Activated CD8-positive, alpha-beta T cell treated with anti-CD3 and anti-CD28 coated beads for 36 hours (primary cell): ENCODE data around the gene ANKH. TPM values are rescaled to one million over a fixed set of nuclear protein-coding genes. Genes with fewer than 3 reads are reported as not detected.
A peak's percentile ranks its signal among the peaks of the same experiment; 100 is the strongest.
"Not testable (repeated sequence)": the region's sequence is repeated elsewhere in the genome, so short reads cannot be mapped to it uniquely, and the experiment has no call there.

Experiments
- ATAC-seq: fragments of 200-7000 bp; cut with Tn5 transposase; one replicate; pipeline ENCODE4 v1.10.0; 2021; ENCODE audit warnings: mild to moderate bottlenecking, moderate library complexity
- CTCF ChIA-PET: fragments of 350-600 bp; sonication (Branson Sonifier 250); formaldehyde crosslinking; loops from one replicate; lab custom pipeline; 2021; ENCODE audit warnings: antibody characterized with exemption; lab: Charles Lee
- POLR2A ChIA-PET: fragments of 350-600 bp; sonication (Branson Sonifier 250); formaldehyde crosslinking; loops from one replicate; lab custom pipeline; 2021; ENCODE audit warnings: antibody characterized with exemption; lab: Charles Lee
- DNase-seq: peaks from one replicate; pipeline ENCODE4 v3.0.0-alpha.2; 2020
- H3K27ac Mint-ChIP-seq: one replicate; pipeline ENCODE4 v1.8.0; 2021; ENCODE audit warnings: mild to moderate bottlenecking, mixed read lengths
- H3K27me3 Mint-ChIP-seq: one replicate; pipeline ENCODE4 v1.8.0; 2021; ENCODE audit warnings: mixed read lengths
- H3K36me3 Mint-ChIP-seq: one replicate; pipeline ENCODE4 v1.8.0; 2021; ENCODE audit warnings: low read depth, mixed read lengths
- H3K4me1 Mint-ChIP-seq: one replicate; pipeline ENCODE4 v1.8.0; 2021; ENCODE audit warnings: low read depth, mixed read lengths
- H3K4me3 Mint-ChIP-seq: one replicate; pipeline ENCODE4 v1.8.0; 2021; ENCODE audit warnings: mild to moderate bottlenecking, moderate library complexity, mixed read lengths
- H3K9me3 Mint-ChIP-seq: one replicate; pipeline ENCODE4 v1.8.0; 2021; ENCODE audit warnings: mixed read lengths
- CTCF ChIP-seq: fragments of 200-600 bp; IDR thresholded peaks from one replicate; pipeline ENCODE4 v1.8.0; 2022; ENCODE audit warnings: antibody characterized with exemption, mild to moderate bottlenecking
- intact Hi-C: fragments of 100-400 bp; cut with micrococcal nuclease; formaldehyde crosslinking; loops from one replicate; pipeline ENCODE4 v1.10.0; 2022
- total RNA-seq, 2 experiments: library from RNA; stranded (reverse); gene quantifications; one replicate each; pipeline ENCODE4 v1.2.3, GENCODE V29; 2021

ANKH gene
- total RNA-seq, 2 experiments from 2014 or later = 85.4 to 87.2 TPM

- CTCF ChIA-PET = interaction anchor here (1.0 to 1.3 kb wide), 2 partner anchors 64 to 152 kb away, joined by 3 to 5 read pairs; no protein-coding TSS in a partner anchor
- Mint-ChIP-seq H3K9me3 (no peaks in the 10 kb centered on the region), H3K4me3 (no peak overlapping the region), H3K27ac (no peak overlapping the region), H3K4me1 (no peaks in the 10 kb centered on the region), H3K27me3 (peaks cover 5% of the 10 kb centered on the region), H3K36me3 (no peaks in the 10 kb centered on the region)
- intact Hi-C loops = no loop called here
- DNase-seq = no peak
- TF ChIP-seq CTCF = no peak
- POLR2A ChIA-PET = no interaction called here
- ATAC-seq = no peak
Measured at GRCh38 chr5:14879937-14880589, 8.5 kb upstream of the ANKH start.

- no peak for TF ChIP-seq CTCF
- intact Hi-C loops = no loop called here
- Mint-ChIP-seq H3K4me1 (peaks cover 1% of the 10 kb centered on the region), H3K27ac (no peak overlapping the region), H3K9me3 (no peaks in the 10 kb centered on the region), H3K27me3 (peaks cover 5% of the 10 kb centered on the region), H3K36me3 (no peaks in the 10 kb centered on the region), H3K4me3 (no peak overlapping the region)
- DNase-seq (no peak), ATAC-seq (no peak)
- CTCF ChIA-PET = interaction anchor here (1.0 to 1.3 kb wide), 2 partner anchors 63 to 152 kb away, joined by 3 to 5 read pairs; no protein-coding TSS in a partner anchor
- POLR2A ChIA-PET = no interaction called here
Measured at GRCh38 chr5:14879393-14879792, 7.8 kb upstream of the ANKH start.

GRCh38 chr5:14878192-14878591, 6.6 kb upstream of the ANKH start:
- intact Hi-C loops, H3K4me1 Mint-ChIP-seq, H3K27ac Mint-ChIP-seq, DNase-seq, H3K36me3 Mint-ChIP-seq, H3K9me3 Mint-ChIP-seq, H3K4me3 Mint-ChIP-seq, POLR2A ChIA-PET, H3K27me3 Mint-ChIP-seq, ATAC-seq: not testable (repeated sequence)
- CTCF ChIA-PET = interaction anchor here (0.8 kb wide), 1 partner anchor 115 kb away, joined by 3 read pairs; no protein-coding TSS in a partner anchor

- no peaks in the 10 kb centered on the region for H3K9me3 Mint-ChIP-seq
- H3K4me3 Mint-ChIP-seq = no peak overlapping the region
- ChIA-PET CTCF (interaction anchor here (1.3 kb wide), 1 partner anchor 149 kb away, joined by 4 read pairs; no protein-coding TSS in a partner anchor), POLR2A (no interaction called here)
- peaks cover 6% of the 10 kb centered on the region for H3K4me1 Mint-ChIP-seq
- intact Hi-C loops = no loop called here
- DNase-seq (no peak), ATAC-seq (no peak)
- peaks cover 5% of the 10 kb centered on the region for H3K27me3 Mint-ChIP-seq
- no peak for TF ChIP-seq CTCF
- H3K27ac Mint-ChIP-seq = no peak overlapping the region
- no peaks in the 10 kb centered on the region for H3K36me3 Mint-ChIP-seq
Measured at GRCh38 chr5:14876095-14876494, 4.5 kb upstream of the ANKH start.

GRCh38 chr5:14873790-14874189, 2.2 kb upstream of the ANKH start:
- CTCF ChIA-PET = interaction anchor here (0.6 to 1.8 kb wide), 7 partner anchors 32 to 595 kb away, joined by 3 to 7 read pairs (median 3); no protein-coding TSS in a partner anchor
- H3K4me3 Mint-ChIP-seq = peak overlapping the region; percentile 27

More at GRCh38 chr5:14873790-14874189, 2.2 kb upstream of the ANKH start:
- Mint-ChIP-seq H3K9me3 (no peaks in the 10 kb centered on the region), H3K4me1 (peaks cover 21% of the 10 kb centered on the region), H3K27ac (no peak overlapping the region), H3K27me3 (no peaks in the 10 kb centered on the region), H3K36me3 (peaks cover 13% of the 10 kb centered on the region)
- DNase-seq (no peak), ATAC-seq (no peak)
- intact Hi-C loops = loop anchor here (5.0 kb wide), 3 partner anchors 124 to 206 kb away; no protein-coding TSS in a partner anchor
- TF ChIP-seq CTCF = no peak
- POLR2A ChIA-PET = interaction anchor here (1.3 to 1.6 kb wide), 2 partner anchors 12 to 23 kb away, joined by 3 to 5 read pairs; no protein-coding TSS in a partner anchor
